ENCODE data around the gene SLC9A2. TPM values are rescaled to one million over a fixed set of nuclear protein-coding genes. Genes with fewer than 3 reads are reported as not detected.

Gene SLC9A2
- total and polyA plus RNA-seq, 2 of the 13 experiments (the other 11 are each of a cell fraction or from before 2014, with no cell fraction given) = 0.02 TPM; not detected in 1

DNA sequence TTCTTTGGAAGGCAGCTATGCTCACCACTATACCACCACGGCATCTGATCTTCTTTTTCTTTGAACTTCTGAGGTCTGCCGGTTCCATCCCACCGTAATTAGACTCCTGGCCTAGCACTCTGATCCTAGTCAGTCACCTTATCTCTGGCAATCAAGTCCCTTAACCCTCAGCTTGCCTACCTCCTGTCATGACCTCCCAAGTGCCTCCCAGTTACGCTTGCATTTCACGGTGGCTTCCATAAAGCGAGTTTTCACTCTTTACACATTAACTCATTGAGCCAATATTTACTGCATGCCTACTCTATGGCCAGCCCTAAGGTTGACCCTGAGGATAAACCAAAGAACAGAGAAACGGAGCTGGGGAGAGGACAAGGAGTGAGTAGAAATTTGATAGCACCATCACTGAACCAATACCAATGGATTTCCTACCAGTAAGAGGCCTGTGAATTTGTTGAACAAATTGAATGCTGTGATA lies 104.7 kb downstream of the SLC9A2 start (continued):
- TF ChIP-seq NAIF1 (CRISPR knock-in tag; IDR thresholded peaks at IDR 0.05; ENCODE audit: borderline replicate concordance) = peak; percentile 31; the same call in 1 of the 2 replicates
- peak; percentile 73; the same call in 1 of the 2 replicates for TF ChIP-seq ZSCAN25 (CRISPR knock-in tag; IDR thresholded peaks at IDR 0.05)
- TF ChIP-seq KAT8 (CRISPR knock-in tag; IDR thresholded peaks at IDR 0.05) = peak; percentile 68
- TF ChIP-seq KLF9 (CRISPR knock-in tag; IDR thresholded peaks at IDR 0.05; ENCODE audit: low read depth) = peak; percentile 68; the same call in 1 of the 2 replicates
- peak; percentile 79; the same call in 1 of the 2 replicates for TF ChIP-seq JUN (CRISPR knock-in tag; IDR thresholded peaks at IDR 0.05)
- no peak for TF ChIP-seq PTBP1 (IDR thresholded peaks at IDR 0.05; ENCODE audit: low read depth, low read length, poor library complexity, severe bottlenecking)
- TF ChIP-seq CEBPG (CRISPR knock-in tag; IDR thresholded peaks at IDR 0.05) = peak; percentile 68
- no peak for TF ChIP-seq ZBTB42 (CRISPR knock-in tag; IDR thresholded peaks at IDR 0.05)
- peak; percentile 82; the same call in 1 of the 2 replicates for TF ChIP-seq SNAPC2 (CRISPR knock-in tag; IDR thresholded peaks at IDR 0.05)
- TF ChIP-seq, protein P1, sequence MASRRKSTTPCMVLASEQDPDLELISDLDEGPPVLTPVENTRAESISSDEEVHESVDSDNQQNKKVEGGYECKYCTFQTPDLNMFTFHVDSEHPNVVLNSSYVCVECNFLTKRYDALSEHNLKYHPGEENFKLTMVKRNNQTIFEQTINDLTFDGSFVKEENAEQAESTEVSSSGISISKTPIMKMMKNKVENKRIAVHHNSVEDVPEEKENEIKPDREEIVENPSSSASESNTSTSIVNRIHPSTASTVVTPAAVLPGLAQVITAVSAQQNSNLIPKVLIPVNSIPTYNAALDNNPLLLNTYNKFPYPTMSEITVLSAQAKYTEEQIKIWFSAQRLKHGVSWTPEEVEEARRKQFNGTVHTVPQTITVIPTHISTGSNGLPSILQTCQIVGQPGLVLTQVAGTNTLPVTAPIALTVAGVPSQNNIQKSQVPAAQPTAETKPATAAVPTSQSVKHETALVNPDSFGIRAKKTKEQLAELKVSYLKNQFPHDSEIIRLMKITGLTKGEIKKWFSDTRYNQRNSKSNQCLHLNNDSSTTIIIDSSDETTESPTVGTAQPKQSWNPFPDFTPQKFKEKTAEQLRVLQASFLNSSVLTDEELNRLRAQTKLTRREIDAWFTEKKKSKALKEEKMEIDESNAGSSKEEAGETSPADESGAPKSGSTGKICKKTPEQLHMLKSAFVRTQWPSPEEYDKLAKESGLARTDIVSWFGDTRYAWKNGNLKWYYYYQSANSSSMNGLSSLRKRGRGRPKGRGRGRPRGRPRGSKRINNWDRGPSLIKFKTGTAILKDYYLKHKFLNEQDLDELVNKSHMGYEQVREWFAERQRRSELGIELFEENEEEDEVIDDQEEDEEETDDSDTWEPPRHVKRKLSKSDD (CRISPR knock-in tag; IDR thresholded peaks at IDR 0.05; ENCODE audit: low read depth) = peak; percentile 71; the same call in 1 of the 2 replicates
- peak; percentile 84 for TF ChIP-seq ASH2L (IDR thresholded peaks at IDR 0.05; ENCODE audit: insufficient read length, low read depth, low read length)
- TF ChIP-seq ZNF382 (CRISPR knock-in tag; IDR thresholded peaks at IDR 0.05; ENCODE audit: borderline replicate concordance) = no peak
- TF ChIP-seq MYC (CRISPR knock-in tag; IDR thresholded peaks at IDR 0.05; ENCODE audit: borderline replicate concordance) = no peak; the same call in 1 of the 2 replicates
- TF ChIP-seq SIX4 (CRISPR knock-in tag; IDR thresholded peaks at IDR 0.05) = peak; percentile 95
- 0 out of 2 replicates have a peak, but pooled peaks have one; percentile 70 for TF ChIP-seq MEIS2 (CRISPR knock-in tag; IDR thresholded peaks at IDR 0.05)
- 0 out of 2 replicates have a peak, but pooled peaks have one; percentile 70 for TF ChIP-seq ZBTB3 (CRISPR knock-in tag; IDR thresholded peaks at IDR 0.05; ENCODE audit: borderline replicate concordance, low read depth)
- no peak for TF ChIP-seq ZFYVE20 (CRISPR knock-in tag; IDR thresholded peaks at IDR 0.05; ENCODE audit: borderline replicate concordance, low read depth)
- no peak for TF ChIP-seq NONO (IDR thresholded peaks at IDR 0.05)
- peak; percentile 90 for TF ChIP-seq NONO (CRISPR knock-in tag; conservative IDR thresholded peaks at IDR 0.05)
- TF ChIP-seq, protein P2, sequence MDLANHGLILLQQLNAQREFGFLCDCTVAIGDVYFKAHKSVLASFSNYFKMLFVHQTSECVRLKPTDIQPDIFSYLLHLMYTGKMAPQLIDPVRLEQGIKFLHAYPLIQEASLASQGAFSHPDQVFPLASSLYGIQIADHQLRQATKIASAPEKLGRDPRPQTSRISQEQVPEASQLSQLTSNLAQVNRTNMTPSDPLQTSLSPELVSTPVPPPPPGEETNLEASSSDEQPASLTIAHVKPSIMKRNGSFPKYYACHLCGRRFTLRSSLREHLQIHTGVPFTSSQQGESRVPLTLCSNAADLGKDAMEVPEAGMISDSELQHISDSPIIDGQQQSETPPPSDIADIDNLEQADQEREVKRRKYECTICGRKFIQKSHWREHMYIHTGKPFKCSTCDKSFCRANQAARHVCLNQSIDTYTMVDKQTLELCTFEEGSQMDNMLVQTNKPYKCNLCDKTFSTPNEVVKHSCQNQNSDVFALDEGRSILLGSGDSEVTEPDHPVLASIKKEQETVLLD (CRISPR knock-in tag; IDR thresholded peaks at IDR 0.05; ENCODE audit: low read depth) = no peak
- TF ChIP-seq TEAD3 (CRISPR knock-in tag; optimal IDR thresholded peaks at IDR 0.05; ENCODE audit: borderline replicate concordance) = peak; percentile 88
- TF ChIP-seq HIVEP1 (CRISPR knock-in tag; IDR thresholded peaks at IDR 0.05) = no peak
- peak; percentile 40; the same call in 1 of the 2 replicates for TF ChIP-seq ZNF329 (CRISPR knock-in tag; IDR thresholded peaks at IDR 0.05; ENCODE audit: low read depth)

All from HepG2 (cell line).